Measurements from ENCODE around the gene EVA1A.

GRCh38 chr2:75482398-75482797, 78.3 kb downstream of the EVA1A start:
- no peak for TF ChIP-seq CTCF (conservative IDR thresholded peaks at IDR 0.05 in 1 of 2, IDR thresholded peaks at IDR 0.05 in 1 of 2; ENCODE audit: low read depth in 1 of 2, low read length in 2 of 2)
- TF ChIP-seq EZH2 (IDR thresholded peaks at IDR 0.05; ENCODE audit: low read length, missing control alignments): no peak

Data from fibroblast of lung (primary cell).